HepG2 (cell line): Measurements from ENCODE around the gene FPGS. TPM values are rescaled to one million over a fixed set of nuclear protein-coding genes. Genes with fewer than 3 reads are reported as not detected.

Source experiments
- ATF7 ChIP-seq, 2 experiments: fragments of 450-650 bp in 1 of 2; sonication (generic) in 1 of 2; formaldehyde crosslinking in 1 of 2; IDR thresholded peaks; 2 replicates each; pipeline versions ENCODE4 v1.4.0 to v1.6.1; 2016 to 2020; ENCODE audit warnings: antibody characterized with exemption in 1 of 2, mild to moderate bottlenecking in 1 of 2, missing genetic modification reagents in 1 of 2
- ATRX ChIP-seq: sonication (generic); formaldehyde crosslinking; IDR thresholded peaks from 2 replicates; pipeline ENCODE4 v1.4.0; 2020; ENCODE audit warnings: missing genetic modification reagents, borderline replicate concordance
- CCDC6 ChIP-seq: sonication (generic); formaldehyde crosslinking; IDR thresholded peaks from 2 replicates; pipeline ENCODE4 v1.8.1; 2022; ENCODE audit warnings: mild to moderate bottlenecking, missing genetic modification reagents, moderate library complexity
- CENPBD1 ChIP-seq: sonication (generic); formaldehyde crosslinking; IDR thresholded peaks from 2 replicates; pipeline ENCODE4 v1.8.0; 2022; ENCODE audit warnings: missing genetic modification reagents, low read depth, mild to moderate bottlenecking, borderline replicate concordance
- CTCF ChIP-seq: sonication (generic); formaldehyde crosslinking; IDR thresholded peaks from 2 replicates; pipeline ENCODE4 v1.5.0; 2020; ENCODE audit warnings: mild to moderate bottlenecking, missing genetic modification reagents, moderate library complexity
- FOXC1 ChIP-seq: sonication (generic); formaldehyde crosslinking; IDR thresholded peaks from 2 replicates; pipeline ENCODE4 v1.8.0; 2022; ENCODE audit warnings: mild to moderate bottlenecking, missing genetic modification reagents, borderline replicate concordance
- FOXK1 ChIP-seq: sonication (generic); formaldehyde crosslinking; IDR thresholded peaks from 2 replicates; pipeline ENCODE4 v1.4.0; 2020; ENCODE audit warnings: low read depth, missing genetic modification reagents, borderline replicate concordance
- GPN1 ChIP-seq: sonication (generic); formaldehyde crosslinking; IDR thresholded peaks from 2 replicates; pipeline ENCODE4 v1.5.1; 2020; ENCODE audit warnings: missing genetic modification reagents, borderline replicate concordance
- HINFP ChIP-seq: sonication (generic); formaldehyde crosslinking; IDR thresholded peaks from 2 replicates; pipeline ENCODE4 v1.4.0; 2020; ENCODE audit warnings: low read depth, mild to moderate bottlenecking, missing genetic modification reagents
- IKZF4 ChIP-seq: sonication (generic); formaldehyde crosslinking; IDR thresholded peaks from 2 replicates; pipeline ENCODE4 v1.5.1; 2020; ENCODE audit warnings: borderline replicate concordance, mild to moderate bottlenecking, low read depth, missing genetic modification reagents; ENCODE audit errors: not compliant biosample characterization
- ISX ChIP-seq: sonication (generic); formaldehyde crosslinking; conservative IDR thresholded peaks from 2 replicates; pipeline ENCODE4 v1.5.0; 2020; ENCODE audit warnings: missing genetic modification reagents
- NFRKB ChIP-seq: fragments of 450-650 bp; IDR thresholded peaks from 2 replicates; pipeline ENCODE4 v1.6.1; 2017
- SAFB2 ChIP-seq: sonication (generic); formaldehyde crosslinking; IDR thresholded peaks from 2 replicates; pipeline ENCODE4 v1.5.1; 2020; ENCODE audit warnings: missing genetic modification reagents, low read depth, mild to moderate bottlenecking, borderline replicate concordance
- SP4 ChIP-seq: sonication (generic); formaldehyde crosslinking; IDR thresholded peaks from 2 replicates; pipeline ENCODE4 v1.8.1; 2023; ENCODE audit warnings: mild to moderate bottlenecking, missing genetic modification reagents
- SUZ12 ChIP-seq: fragments of 150-350 bp; IDR thresholded peaks from 2 replicates; pipeline ENCODE4 v1.6.1; 2014; ENCODE audit warnings: low read depth, low read length
- TCF12 ChIP-seq, 2 experiments: fragments of 450-650 bp in 1 of 2; sonication (generic) in 1 of 2; formaldehyde crosslinking in 1 of 2; IDR thresholded peaks; 2 replicates each; pipeline versions ENCODE4 v1.6.1 to v1.8.0; 2017 to 2022; ENCODE audit warnings: antibody characterized with exemption in 1 of 2, mild to moderate bottlenecking in 1 of 2, missing genetic modification reagents in 1 of 2, moderate library complexity in 1 of 2
- TEF ChIP-seq: sonication (generic); formaldehyde crosslinking; IDR thresholded peaks from 2 replicates; pipeline ENCODE4 v1.5.0; 2020; ENCODE audit warnings: missing genetic modification reagents
- ZC3H4 ChIP-seq: sonication (generic); formaldehyde crosslinking; IDR thresholded peaks from 2 replicates; pipeline ENCODE4 v1.4.0; 2020; ENCODE audit warnings: missing genetic modification reagents, borderline replicate concordance
- ZFP36L2 ChIP-seq: sonication (generic); formaldehyde crosslinking; IDR thresholded peaks from 2 replicates; pipeline ENCODE4 v1.4.0; 2020; ENCODE audit warnings: missing genetic modification reagents
- ZFP82 ChIP-seq: sonication (generic); formaldehyde crosslinking; IDR thresholded peaks from 2 replicates; pipeline ENCODE4 v1.5.1; 2020; ENCODE audit warnings: mild to moderate bottlenecking, missing genetic modification reagents, borderline replicate concordance
- ZKSCAN5 ChIP-seq: sonication (generic); formaldehyde crosslinking; IDR thresholded peaks from 2 replicates; pipeline ENCODE4 v1.5.1; 2020; ENCODE audit warnings: mild to moderate bottlenecking, missing genetic modification reagents
- ZNF263 ChIP-seq: sonication (generic); formaldehyde crosslinking; IDR thresholded peaks from 2 replicates; pipeline ENCODE4 v1.4.0; 2020; ENCODE audit warnings: missing genetic modification reagents
- ZNF546 ChIP-seq: sonication (generic); formaldehyde crosslinking; conservative IDR thresholded peaks from 2 replicates; pipeline ENCODE4 v1.8.1; 2023; ENCODE audit warnings: mild to moderate bottlenecking, missing genetic modification reagents
- ZNF550 ChIP-seq: sonication (generic); formaldehyde crosslinking; IDR thresholded peaks from 2 replicates; pipeline ENCODE4 v1.4.0; 2020; ENCODE audit warnings: mild to moderate bottlenecking, missing genetic modification reagents, borderline replicate concordance
- ZNF644 ChIP-seq: IDR thresholded peaks from 2 replicates; pipeline ENCODE4 v1.6.1; 2016; ENCODE audit warnings: low read depth
- ZNF841 ChIP-seq: sonication (generic); formaldehyde crosslinking; IDR thresholded peaks from 2 replicates; pipeline ENCODE4 v1.8.1; 2023; ENCODE audit warnings: missing genetic modification reagents, borderline replicate concordance
- polyA plus RNA-seq, 8 experiments: library from polyadenylated mRNA; depleted of rRNA in 3 of 8; stranded (reverse) in 7 of 8; unstranded in 1 of 8; fragments of >200 nt; fragmentation: Illumina TruSeq in 4 of 8; extraction: Trizol in 4 of 8; gene quantifications; 2 replicates each; pipeline versions ENCODE4 v1.2.1 to v1.2.3, GENCODE V29; 2011 to 2016; ENCODE audit warnings: low read depth in 4 of 8, missing spikeins in 1 of 8, mixed read lengths in 1 of 8; ENCODE audit not compliant: insufficient read depth in 1 of 8
- total RNA-seq, 5 experiments: library from RNA; depleted of rRNA; stranded (reverse); fragments of >200 nt; fragmentation: Illumina TruSeq; extraction: Trizol; gene quantifications; 2 replicates each; pipeline ENCODE4 v1.2.3, GENCODE V29; 2016; ENCODE audit warnings: low read depth in 1 of 5

The FPGS gene
- total and polyA plus RNA-seq, 2 of the 13 experiments (the other 11 are each of a cell fraction or from before 2014, with no cell fraction given): 35.6 to 36.8 TPM

- no peak for TF ChIP-seq SAFB2
- TF ChIP-seq ZNF263 (CRISPR knock-in tag): no peak
- TF ChIP-seq ISX (CRISPR knock-in tag): no peak
- no peak for TF ChIP-seq ZFP36L2 (CRISPR knock-in tag)
- no peak for TF ChIP-seq ZNF841
- TF ChIP-seq FOXC1 (CRISPR knock-in tag): no peak
- no peak for TF ChIP-seq NFRKB
- TF ChIP-seq CTCF (CRISPR knock-in tag): peak; percentile 93
- no peak for TF ChIP-seq GPN1 (CRISPR knock-in tag)
- TF ChIP-seq ZNF644 (CRISPR knock-in tag): no peak
- no peak for TF ChIP-seq FOXK1 (CRISPR knock-in tag)
- no peak for TF ChIP-seq TEF (CRISPR knock-in tag)
- TF ChIP-seq CENPBD1 (CRISPR knock-in tag): no peak
- TF ChIP-seq ZNF550 (CRISPR knock-in tag): no peak
- peak; percentile 47; the same call in 1 of the 2 replicates for TF ChIP-seq SP4
- TF ChIP-seq ATF7 (IDR thresholded peaks at IDR 0.05): no peak
- no peak for TF ChIP-seq ATF7 (CRISPR knock-in tag; IDR thresholded peaks at IDR 0.05)
- TF ChIP-seq ZNF546: no peak
- TF ChIP-seq ZC3H4 (CRISPR knock-in tag): no peak
- TF ChIP-seq HINFP (CRISPR knock-in tag): no peak
- no peak for TF ChIP-seq ATRX
- TF ChIP-seq CCDC6 (CRISPR knock-in tag): 0 out of 2 replicates have a peak, but pooled peaks have one; percentile 15
- TF ChIP-seq IKZF4 (CRISPR knock-in tag): no peak
- no peak for TF ChIP-seq SUZ12
- no peak for TF ChIP-seq ZFP82
- TF ChIP-seq ZKSCAN5 (CRISPR knock-in tag): no peak
- TF ChIP-seq TCF12 (IDR thresholded peaks at IDR 0.05): no peak
- no peak for TF ChIP-seq TCF12 (CRISPR knock-in tag; IDR thresholded peaks at IDR 0.05)
These were observed 17.4 kb upstream of the FPGS start (continued) for GRCh38 chr9:127785023-127785932.
